Keratinocyte (primary cell): Measurements from ENCODE around the gene PELI1. TPM values are rescaled to one million over a fixed set of nuclear protein-coding genes. Genes with fewer than 3 reads are reported as not detected.
"Not testable (repeated sequence)": the region's sequence is repeated elsewhere in the genome, so short reads cannot be mapped to it uniquely, and the experiment has no call there.

Source experiments
- DNase-seq: peaks from one replicate; pipeline ENCODE4 v3.0.0-alpha.2; 2011; ENCODE audit warnings: low read depth, missing footprints, low spot score
- FAIRE-seq: peaks from 2 replicates; lab custom pipeline; 2011; peaks lifted over from hg19 to GRCh38; lab: Jason Lieb, UNC
- H2AFZ ChIP-seq: 2 replicates; pipeline ENCODE4 v1.6.0; 2012; ENCODE audit warnings: low read length, control low read depth, inconsistent platforms; ENCODE audit not compliant: control insufficient read depth
- H3K27ac ChIP-seq: 2 replicates; pipeline ENCODE4 v1.5.1; 2011; ENCODE audit warnings: low read length; ENCODE audit not compliant: control insufficient read depth, insufficient read depth
- H3K27me3 ChIP-seq: 3 replicates; pipeline ENCODE4 v1.6.0; 2011; ENCODE audit warnings: low read length; ENCODE audit not compliant: control insufficient read depth, insufficient read depth; ENCODE audit errors: extremely low read depth
- H3K36me3 ChIP-seq, 2 experiments: 2 replicates in 1 of 2; 3 replicates in 1 of 2; pipeline ENCODE4 v1.5.1; 2011; ENCODE audit warnings: low read length in 2 of 2, mild to moderate bottlenecking in 1 of 2; ENCODE audit not compliant: control insufficient read depth in 2 of 2, insufficient read depth in 2 of 2; ENCODE audit errors: extremely low read depth in 1 of 2
- H3K4me1 ChIP-seq: 3 replicates; pipeline ENCODE4 v1.5.1; 2011; ENCODE audit warnings: low read length; ENCODE audit not compliant: control insufficient read depth, insufficient read depth; ENCODE audit errors: extremely low read depth
- H3K4me2 ChIP-seq: 3 replicates; pipeline ENCODE4 v1.6.0; 2011; ENCODE audit warnings: low read depth, low read length; ENCODE audit not compliant: control insufficient read depth, insufficient read depth; ENCODE audit errors: extremely low read depth
- H3K4me3 ChIP-seq, 3 experiments: fragments of 200-600 bp in 1 of 3; sonication (generic) in 1 of 3; 2 replicates in 2 of 3; 3 replicates in 1 of 3; pipeline ENCODE4 v1.5.1; 2011 to 2016; ENCODE audit warnings: low read length in 3 of 3, mild to moderate bottlenecking in 3 of 3, control low read depth in 2 of 3, inconsistent platforms in 1 of 3, low read depth in 1 of 3, mixed read lengths in 1 of 3, mixed run types in 1 of 3, moderate library complexity in 1 of 3; ENCODE audit not compliant: control insufficient read depth in 2 of 3, insufficient read depth in 2 of 3; ENCODE audit errors: extremely low read depth in 1 of 3
- H3K79me2 ChIP-seq: 2 replicates; pipeline ENCODE4 v1.6.0; 2012; ENCODE audit warnings: low read length; ENCODE audit not compliant: control insufficient read depth, insufficient read depth
- H3K9ac ChIP-seq: 3 replicates; pipeline ENCODE4 v1.6.0; 2011; ENCODE audit warnings: low read length; ENCODE audit not compliant: control insufficient read depth, insufficient read depth; ENCODE audit errors: extremely low read depth
- H3K9me1 ChIP-seq: 3 replicates; pipeline ENCODE4 v1.6.0; 2011; ENCODE audit warnings: low read length; ENCODE audit not compliant: control insufficient read depth, insufficient read depth; ENCODE audit errors: extremely low read depth
- H3K9me3 ChIP-seq: 2 replicates; pipeline ENCODE4 v1.5.1; 2012; ENCODE audit warnings: low read depth, low read length; ENCODE audit not compliant: control insufficient read depth
- H4K20me1 ChIP-seq: 3 replicates; pipeline ENCODE4 v1.6.0; 2011; ENCODE audit warnings: low read length; ENCODE audit not compliant: control insufficient read depth, insufficient read depth; ENCODE audit errors: extremely low read depth
- EZH2 ChIP-seq: IDR thresholded peaks from one replicate; pipeline ENCODE4 v1.6.1; 2012; ENCODE audit warnings: inconsistent platforms, mild to moderate bottlenecking, low read length, moderate library complexity
- dilution Hi-C: fragments of 300-500 bp; cut with MboI; formaldehyde crosslinking; loops from one replicate; pipeline ENCODE4 v1.7.0; 2020; ENCODE audit warnings: low sequenced_read_pairs; ENCODE audit not compliant: extremely low pct_ligation_motif_present
- polyA plus RNA-seq, 5 experiments: library from polyadenylated mRNA; depleted of rRNA in 3 of 5; stranded (reverse) in 3 of 5; stranded (forward) in 1 of 5; unstranded in 1 of 5; fragments of >200 nt; gene quantifications; 1 replicate in 1 of 5; 2 replicates in 3 of 5; 3 replicates in 1 of 5; pipeline versions ENCODE4 v1.2.1 to v1.2.3, GENCODE V29; 2011 to 2012; ENCODE audit warnings: missing spikeins in 2 of 5, low read depth in 1 of 5, low replicate concordance in 1 of 5
- TF ChIP-seq, protein P1 (sequence below), 3 experiments: IDR thresholded peaks in 1 of 3; conservative IDR thresholded peaks in 1 of 3; optimal IDR thresholded peaks in 1 of 3; 2 replicates in 2 of 3; 3 replicates in 1 of 3; pipeline versions ENCODE3 to v1.5.1; 2011; ENCODE audit warnings: low read length in 3 of 3, mild to moderate bottlenecking in 3 of 3, moderate library complexity in 2 of 3, control low read depth in 1 of 3, inconsistent platforms in 1 of 3; ENCODE audit not compliant: insufficient read depth in 2 of 3; ENCODE audit errors: extremely low read depth in 1 of 3

Gene PELI1
- polyA plus RNA-seq, 1 donor (not counting 4 experiments of a cell fraction or from before 2014, with no cell fraction given), result 21.2 TPM

DNA sequence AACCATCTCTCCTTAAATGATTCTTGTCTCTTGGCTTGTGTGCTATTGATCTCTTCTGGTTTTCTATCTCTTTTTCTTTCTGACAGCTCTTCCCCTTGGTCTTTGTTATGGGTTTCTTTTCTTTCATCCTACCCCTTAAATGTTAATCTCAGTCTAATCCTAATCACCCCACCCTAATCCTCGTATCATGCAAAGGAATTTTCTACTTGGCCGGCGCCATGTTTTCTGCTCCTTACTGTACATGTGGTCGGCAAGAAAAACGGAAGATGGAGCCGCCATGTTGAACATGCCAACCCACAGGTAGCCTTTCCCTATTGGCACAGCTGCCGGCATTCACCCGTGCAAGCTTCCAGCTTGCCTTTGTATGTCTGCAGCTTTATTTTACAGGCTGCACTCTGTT is 63.2 kb downstream of the PELI1 start:
- Histone ChIP-seq H2AFZ (no peak overlapping the region), H3K27me3 (no peaks in the 10 kb centered on the region), H4K20me1 (no peaks in the 10 kb centered on the region), H3K9me1 (no peaks in the 10 kb centered on the region), H3K36me3 (no peaks in the 10 kb centered on the region), H3K4me2 (no peak overlapping the region), H3K79me2 (no peaks in the 10 kb centered on the region), H3K9me3 (no peaks in the 10 kb centered on the region), H3K27ac (no peak overlapping the region), H3K4me1 (no peaks in the 10 kb centered on the region), H3K4me3 (no peak overlapping the region), H3K9ac (no peak overlapping the region)
- dilution Hi-C loops, result no loop called here
- TF ChIP-seq, protein P1, sequence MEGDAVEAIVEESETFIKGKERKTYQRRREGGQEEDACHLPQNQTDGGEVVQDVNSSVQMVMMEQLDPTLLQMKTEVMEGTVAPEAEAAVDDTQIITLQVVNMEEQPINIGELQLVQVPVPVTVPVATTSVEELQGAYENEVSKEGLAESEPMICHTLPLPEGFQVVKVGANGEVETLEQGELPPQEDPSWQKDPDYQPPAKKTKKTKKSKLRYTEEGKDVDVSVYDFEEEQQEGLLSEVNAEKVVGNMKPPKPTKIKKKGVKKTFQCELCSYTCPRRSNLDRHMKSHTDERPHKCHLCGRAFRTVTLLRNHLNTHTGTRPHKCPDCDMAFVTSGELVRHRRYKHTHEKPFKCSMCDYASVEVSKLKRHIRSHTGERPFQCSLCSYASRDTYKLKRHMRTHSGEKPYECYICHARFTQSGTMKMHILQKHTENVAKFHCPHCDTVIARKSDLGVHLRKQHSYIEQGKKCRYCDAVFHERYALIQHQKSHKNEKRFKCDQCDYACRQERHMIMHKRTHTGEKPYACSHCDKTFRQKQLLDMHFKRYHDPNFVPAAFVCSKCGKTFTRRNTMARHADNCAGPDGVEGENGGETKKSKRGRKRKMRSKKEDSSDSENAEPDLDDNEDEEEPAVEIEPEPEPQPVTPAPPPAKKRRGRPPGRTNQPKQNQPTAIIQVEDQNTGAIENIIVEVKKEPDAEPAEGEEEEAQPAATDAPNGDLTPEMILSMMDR (optimal IDR thresholded peaks at IDR 0.05 in 1 of 3, IDR thresholded peaks at IDR 0.05 in 1 of 3, conservative IDR thresholded peaks at IDR 0.05 in 1 of 3; ENCODE audit: extremely low read depth in 1 of 3, insufficient read depth in 2 of 3, low read length in 3 of 3), result no peak
- TF ChIP-seq EZH2, result no peak
- no peak for FAIRE-seq
- DNase-seq, result no peak

DNA sequence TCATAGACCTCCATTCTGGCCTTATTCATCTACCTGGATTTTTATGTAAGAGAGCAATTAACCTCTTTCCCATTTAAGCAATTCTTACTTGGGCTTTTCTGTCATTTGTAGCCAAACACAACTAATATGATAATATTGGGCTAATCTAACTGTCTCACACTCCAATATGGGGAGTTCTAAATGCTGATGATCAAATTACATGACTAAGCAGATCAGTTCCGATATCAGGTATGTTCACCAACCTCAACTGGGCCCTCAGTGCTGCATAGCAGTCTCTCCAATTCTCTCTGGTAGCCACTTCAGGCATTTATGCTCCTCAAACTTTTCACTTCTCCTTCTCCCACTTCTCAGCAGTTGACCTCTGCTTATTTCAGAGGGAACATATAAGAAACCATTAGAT is 64.0 kb downstream of the PELI1 start:
- Histone ChIP-seq H3K9me1 (no peaks in the 10 kb centered on the region), H3K79me2 (no peaks in the 10 kb centered on the region), H4K20me1 (no peaks in the 10 kb centered on the region), H3K4me1 (no peaks in the 10 kb centered on the region), H2AFZ (no peak overlapping the region), H3K36me3 (no peaks in the 10 kb centered on the region), H3K4me3 (no peak overlapping the region), H3K4me2 (no peak overlapping the region), H3K27me3 (no peaks in the 10 kb centered on the region), H3K27ac (no peak overlapping the region), H3K9me3 (no peaks in the 10 kb centered on the region), H3K9ac (no peak overlapping the region)
- TF ChIP-seq, protein P1 (optimal IDR thresholded peaks at IDR 0.05 in 1 of 3, IDR thresholded peaks at IDR 0.05 in 1 of 3, conservative IDR thresholded peaks at IDR 0.05 in 1 of 3; ENCODE audit: extremely low read depth in 1 of 3, insufficient read depth in 2 of 3, low read length in 3 of 3), result no peak
- DNase-seq (no peak), FAIRE-seq (no peak)
- dilution Hi-C loops, result no loop called here

DNA sequence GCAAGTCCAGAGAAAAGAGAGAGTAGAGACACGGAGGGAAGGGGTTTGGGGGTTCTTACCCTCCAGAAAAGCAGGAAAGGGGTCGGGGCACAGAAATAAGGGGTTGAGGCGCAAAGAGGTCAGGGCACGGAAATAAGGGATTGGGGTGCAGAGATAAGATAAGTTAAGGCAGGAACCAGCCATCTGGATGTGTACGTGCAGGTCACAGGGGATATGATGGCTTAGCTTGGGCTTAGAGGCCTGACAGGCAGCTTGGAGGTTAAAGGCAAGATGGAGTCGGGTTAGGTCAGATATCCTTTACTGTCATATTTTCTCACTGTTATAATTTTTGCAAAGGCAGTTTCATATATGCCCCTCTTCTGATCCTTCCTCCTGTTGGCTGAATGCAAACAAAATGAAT is 64.5 kb downstream of the PELI1 start:
- H3K36me3 ChIP-seq, H3K27ac ChIP-seq, H3K79me2 ChIP-seq, H3K9ac ChIP-seq, FAIRE-seq, H3K9me3 ChIP-seq, H3K4me2 ChIP-seq, H3K27me3 ChIP-seq, H3K4me1 ChIP-seq, dilution Hi-C loops, H3K4me3 ChIP-seq, H2AFZ ChIP-seq, DNase-seq, H4K20me1 ChIP-seq, H3K9me1 ChIP-seq: not testable (repeated sequence)

DNA sequence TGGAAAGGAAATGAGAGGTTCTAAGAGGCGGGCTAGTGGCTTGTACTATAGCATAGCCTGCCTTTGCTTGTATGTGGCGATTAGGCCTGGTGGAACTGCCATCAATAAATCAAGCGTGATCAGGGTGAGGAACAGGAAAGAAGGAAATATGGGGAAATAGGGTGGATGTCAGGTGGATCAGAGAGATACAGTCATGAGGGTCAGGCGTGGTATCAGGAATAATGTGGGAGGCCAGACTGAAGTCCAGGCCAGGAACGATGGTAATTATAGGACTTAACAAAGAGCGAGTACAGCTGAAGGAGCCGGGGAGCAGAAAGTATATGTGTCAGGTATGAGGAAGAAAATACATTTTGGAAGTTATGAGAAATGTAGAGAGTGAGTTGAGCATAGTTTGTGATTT is 67.4 kb downstream of the PELI1 start:
- H3K4me2 ChIP-seq, H3K4me1 ChIP-seq, H4K20me1 ChIP-seq, H3K27ac ChIP-seq, H2AFZ ChIP-seq, H3K9ac ChIP-seq, H3K9me3 ChIP-seq, H3K9me1 ChIP-seq, H3K27me3 ChIP-seq, H3K36me3 ChIP-seq, H3K4me3 ChIP-seq, DNase-seq, dilution Hi-C loops, H3K79me2 ChIP-seq, FAIRE-seq: not testable (repeated sequence)
